ENCODE measurements around the gene PRKG1.
"Not testable (repeated sequence)": the region's sequence is repeated elsewhere in the genome, so short reads cannot be mapped to it uniquely, and the experiment has no call there.

- TF ChIP-seq, protein P1, sequence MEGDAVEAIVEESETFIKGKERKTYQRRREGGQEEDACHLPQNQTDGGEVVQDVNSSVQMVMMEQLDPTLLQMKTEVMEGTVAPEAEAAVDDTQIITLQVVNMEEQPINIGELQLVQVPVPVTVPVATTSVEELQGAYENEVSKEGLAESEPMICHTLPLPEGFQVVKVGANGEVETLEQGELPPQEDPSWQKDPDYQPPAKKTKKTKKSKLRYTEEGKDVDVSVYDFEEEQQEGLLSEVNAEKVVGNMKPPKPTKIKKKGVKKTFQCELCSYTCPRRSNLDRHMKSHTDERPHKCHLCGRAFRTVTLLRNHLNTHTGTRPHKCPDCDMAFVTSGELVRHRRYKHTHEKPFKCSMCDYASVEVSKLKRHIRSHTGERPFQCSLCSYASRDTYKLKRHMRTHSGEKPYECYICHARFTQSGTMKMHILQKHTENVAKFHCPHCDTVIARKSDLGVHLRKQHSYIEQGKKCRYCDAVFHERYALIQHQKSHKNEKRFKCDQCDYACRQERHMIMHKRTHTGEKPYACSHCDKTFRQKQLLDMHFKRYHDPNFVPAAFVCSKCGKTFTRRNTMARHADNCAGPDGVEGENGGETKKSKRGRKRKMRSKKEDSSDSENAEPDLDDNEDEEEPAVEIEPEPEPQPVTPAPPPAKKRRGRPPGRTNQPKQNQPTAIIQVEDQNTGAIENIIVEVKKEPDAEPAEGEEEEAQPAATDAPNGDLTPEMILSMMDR (conservative IDR thresholded peaks at IDR 0.05 in 1 of 2, IDR thresholded peaks at IDR 0.05 in 1 of 2; ENCODE audit: low read depth in 1 of 2, low read length in 2 of 2): not testable (repeated sequence)
- TF ChIP-seq EZH2 (IDR thresholded peaks at IDR 0.05; ENCODE audit: low read length, missing control alignments): not testable (repeated sequence)
These were observed 197.8 kb downstream of the PRKG1 start for GRCh38 chr10:51272099-51272498.
